Measurements from ENCODE around the gene VPS8.

VPS8 gene

DNA sequence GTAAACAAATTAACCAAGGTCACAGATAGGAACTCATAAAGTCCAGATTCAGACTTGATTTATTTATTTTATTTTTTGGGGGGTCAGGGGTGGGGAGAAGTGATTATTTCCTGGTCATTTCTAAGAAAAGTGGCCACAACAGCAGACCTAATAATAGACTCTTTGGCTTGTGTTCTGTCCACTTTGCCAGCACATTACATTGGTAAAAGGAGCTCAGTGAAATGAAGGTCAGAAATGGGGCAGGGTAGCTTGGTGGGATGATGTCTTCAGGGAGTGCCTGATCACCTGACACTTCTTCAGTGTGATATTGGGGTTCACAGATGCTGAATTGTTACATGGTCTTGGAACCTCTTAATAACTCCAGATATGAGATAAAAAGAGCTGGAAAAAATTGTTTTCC is 10.1 kb downstream of the VPS8 start:
- TF ChIP-seq, protein P1, sequence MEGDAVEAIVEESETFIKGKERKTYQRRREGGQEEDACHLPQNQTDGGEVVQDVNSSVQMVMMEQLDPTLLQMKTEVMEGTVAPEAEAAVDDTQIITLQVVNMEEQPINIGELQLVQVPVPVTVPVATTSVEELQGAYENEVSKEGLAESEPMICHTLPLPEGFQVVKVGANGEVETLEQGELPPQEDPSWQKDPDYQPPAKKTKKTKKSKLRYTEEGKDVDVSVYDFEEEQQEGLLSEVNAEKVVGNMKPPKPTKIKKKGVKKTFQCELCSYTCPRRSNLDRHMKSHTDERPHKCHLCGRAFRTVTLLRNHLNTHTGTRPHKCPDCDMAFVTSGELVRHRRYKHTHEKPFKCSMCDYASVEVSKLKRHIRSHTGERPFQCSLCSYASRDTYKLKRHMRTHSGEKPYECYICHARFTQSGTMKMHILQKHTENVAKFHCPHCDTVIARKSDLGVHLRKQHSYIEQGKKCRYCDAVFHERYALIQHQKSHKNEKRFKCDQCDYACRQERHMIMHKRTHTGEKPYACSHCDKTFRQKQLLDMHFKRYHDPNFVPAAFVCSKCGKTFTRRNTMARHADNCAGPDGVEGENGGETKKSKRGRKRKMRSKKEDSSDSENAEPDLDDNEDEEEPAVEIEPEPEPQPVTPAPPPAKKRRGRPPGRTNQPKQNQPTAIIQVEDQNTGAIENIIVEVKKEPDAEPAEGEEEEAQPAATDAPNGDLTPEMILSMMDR (IDR thresholded peaks at IDR 0.05; ENCODE audit: insufficient read depth, low read length, poor library complexity, severe bottlenecking), result no peak
- DNase-seq (ENCODE audit: extremely low read depth, insufficient read length), result no peak
- H3K36me3 ChIP-seq (ENCODE audit: control insufficient read depth, insufficient read depth, low read length), result no peaks in the 10 kb centered on the region
- no peaks in the 10 kb centered on the region for H3K27me3 ChIP-seq (replicated peaks; ENCODE audit: control insufficient read depth, insufficient read depth, low read length)
- no peak overlapping the region for H3K4me3 ChIP-seq (replicated peaks; ENCODE audit: low read depth, low read length)

GRCh38 chr3:184822654-184823053 is 10.7 kb downstream of the VPS8 start:
- H3K27me3 ChIP-seq (replicated peaks; ENCODE audit: control insufficient read depth, insufficient read depth, low read length), result no peaks in the 10 kb centered on the region
- H3K4me3 ChIP-seq (replicated peaks; ENCODE audit: low read depth, low read length), result no peak overlapping the region
- H3K36me3 ChIP-seq (ENCODE audit: control insufficient read depth, insufficient read depth, low read length), result no peaks in the 10 kb centered on the region
- TF ChIP-seq, protein P1 (IDR thresholded peaks at IDR 0.05; ENCODE audit: insufficient read depth, low read length, poor library complexity, severe bottlenecking), result no peak
- no peak for DNase-seq (ENCODE audit: extremely low read depth, insufficient read length)

DNA sequence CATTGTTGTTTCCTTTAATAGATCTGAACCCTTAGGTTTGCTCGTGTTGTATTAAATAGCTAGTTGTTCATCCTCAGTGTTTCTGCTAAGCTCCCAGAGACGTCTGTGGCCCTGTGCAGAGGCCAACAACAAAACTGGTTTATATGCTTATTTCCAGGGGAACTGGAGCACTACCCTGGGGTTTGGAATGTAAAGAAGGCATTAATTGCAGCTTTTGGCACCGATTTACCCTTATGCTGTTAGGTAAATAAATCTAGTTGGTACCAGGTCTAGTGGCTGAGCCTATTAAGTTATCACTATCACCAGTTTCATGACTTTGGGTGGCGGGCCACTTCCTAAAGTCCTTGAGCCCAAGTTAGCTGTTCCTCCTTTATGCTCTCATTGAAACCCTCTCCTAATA is 12.0 kb downstream of the VPS8 start:
- no peak overlapping the region for H3K4me3 ChIP-seq (replicated peaks; ENCODE audit: low read depth, low read length)
- no peaks in the 10 kb centered on the region for H3K27me3 ChIP-seq (replicated peaks; ENCODE audit: control insufficient read depth, insufficient read depth, low read length)
- TF ChIP-seq, protein P1 (IDR thresholded peaks at IDR 0.05; ENCODE audit: insufficient read depth, low read length, poor library complexity, severe bottlenecking), result no peak
- DNase-seq (ENCODE audit: extremely low read depth, insufficient read length), result no peak
- H3K36me3 ChIP-seq (ENCODE audit: control insufficient read depth, insufficient read depth, low read length), result no peaks in the 10 kb centered on the region

DNA sequence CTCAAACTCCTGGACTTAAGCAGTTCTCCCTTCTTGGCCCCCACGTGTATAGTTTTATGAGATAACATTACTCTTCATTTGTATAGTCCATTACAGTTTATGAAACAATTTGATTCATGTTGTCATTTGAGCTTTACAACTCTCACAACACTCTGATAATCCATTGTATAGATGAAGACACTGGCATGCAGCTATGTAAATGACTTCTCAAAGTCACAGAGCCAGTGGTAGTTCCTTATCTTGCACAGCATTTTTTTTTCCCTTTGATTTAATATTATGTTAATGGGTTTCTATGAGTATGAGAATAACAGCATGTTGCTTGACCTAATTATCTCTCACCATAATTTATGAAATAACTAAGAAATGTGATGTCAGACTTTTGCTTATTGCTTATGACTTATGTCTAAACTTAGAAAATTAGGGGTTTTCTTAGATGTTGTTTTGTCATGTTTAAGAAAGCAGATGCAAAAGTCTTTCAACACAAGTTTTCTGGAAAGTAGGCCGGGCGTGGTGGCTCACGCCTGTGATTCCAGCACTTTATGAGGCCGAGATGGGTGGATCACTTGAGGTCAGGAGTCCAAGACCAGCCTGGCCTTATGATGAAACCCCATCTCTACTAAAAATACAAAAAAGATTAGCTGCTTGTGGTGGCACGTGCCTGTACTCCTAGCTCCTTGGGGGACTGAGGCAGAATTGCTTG is 13.3 kb downstream of the VPS8 start:
- DNase-seq (ENCODE audit: extremely low read depth, insufficient read length), result no peak
- Histone ChIP-seq H3K4me3 (replicated peaks; ENCODE audit: low read depth, low read length) (no peak overlapping the region), H3K27me3 (replicated peaks; ENCODE audit: control insufficient read depth, insufficient read depth, low read length) (no peaks in the 10 kb centered on the region), H3K36me3 (ENCODE audit: control insufficient read depth, insufficient read depth, low read length) (no peaks in the 10 kb centered on the region)
- TF ChIP-seq, protein P1 (IDR thresholded peaks at IDR 0.05; ENCODE audit: insufficient read depth, low read length, poor library complexity, severe bottlenecking), result no peak

DNA sequence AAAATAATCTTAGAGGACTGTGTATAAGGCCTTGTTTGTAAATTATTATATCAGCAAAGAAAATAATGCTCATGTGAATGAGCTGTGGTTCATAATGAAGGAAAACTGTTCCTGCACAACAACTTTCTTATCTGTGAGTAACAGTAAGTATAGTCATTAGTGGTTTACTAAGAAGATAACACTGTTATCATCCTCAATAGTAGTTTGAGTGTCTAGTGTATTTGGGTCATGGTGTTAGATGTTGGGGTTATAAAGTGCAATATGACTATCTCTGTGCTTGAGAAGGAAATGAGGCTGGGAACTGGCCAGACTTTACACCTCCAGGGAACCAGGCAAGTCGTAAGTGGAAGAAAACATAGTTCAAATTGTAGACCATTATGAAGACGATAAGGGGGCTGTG is 15.6 kb downstream of the VPS8 start:
- no peak overlapping the region for H3K4me3 ChIP-seq (replicated peaks; ENCODE audit: low read depth, low read length)
- TF ChIP-seq, protein P1 (IDR thresholded peaks at IDR 0.05; ENCODE audit: insufficient read depth, low read length, poor library complexity, severe bottlenecking), result no peak
- no peaks in the 10 kb centered on the region for H3K27me3 ChIP-seq (replicated peaks; ENCODE audit: control insufficient read depth, insufficient read depth, low read length)
- DNase-seq (ENCODE audit: extremely low read depth, insufficient read length), result no peak
- H3K36me3 ChIP-seq (ENCODE audit: control insufficient read depth, insufficient read depth, low read length), result no peaks in the 10 kb centered on the region; the same call in 1 of the 2 replicates

- TF ChIP-seq, protein P1 (IDR thresholded peaks at IDR 0.05; ENCODE audit: insufficient read depth, low read length, poor library complexity, severe bottlenecking), result no peak
- no peak for DNase-seq (ENCODE audit: extremely low read depth, insufficient read length)
- H3K4me3 ChIP-seq (replicated peaks; ENCODE audit: low read depth, low read length), result no peak overlapping the region
- no peaks in the 10 kb centered on the region for H3K27me3 ChIP-seq (replicated peaks; ENCODE audit: control insufficient read depth, insufficient read depth, low read length)
- no peaks in the 10 kb centered on the region; the same call in 1 of the 2 replicates for H3K36me3 ChIP-seq (ENCODE audit: control insufficient read depth, insufficient read depth, low read length)
These were observed 20.1 kb downstream of the VPS8 start for GRCh38 chr3:184832044-184832443.
